Activated naive CD8-positive, alpha-beta T cell treated with anti-CD3 and anti-CD28 coated beads, Interleukin-2, amount 10 ng/mL, durations not matched to agents 7 days and 5 days (primary cell): ENCODE data around the gene EPHA2. TPM values are rescaled to one million over a fixed set of nuclear protein-coding genes. Genes with fewer than 3 reads are reported as not detected.
A peak's percentile ranks its signal among the peaks of the same experiment; 100 is the strongest.

ENCODE experiments used
- ATAC-seq: fragments of 150-1000 bp; cut with Tn5 transposase; one replicate; pipeline ENCODE4 v1.10.0; 2021; ENCODE audit warnings: low read depth, moderate library complexity
- POLR2A ChIA-PET: fragments of 350-600 bp; sonication (Branson Sonifier 250); formaldehyde crosslinking; loops from one replicate; lab custom pipeline; 2021; ENCODE audit warnings: antibody characterized with exemption; lab: Charles Lee
- DNase-seq: peaks from one replicate; pipeline ENCODE4 v3.0.0; 2021
- H3K27ac Mint-ChIP-seq: one replicate; pipeline ENCODE4 v1.8.0; 2022; ENCODE audit warnings: mild to moderate bottlenecking, mixed read lengths
- H3K27me3 Mint-ChIP-seq: one replicate; pipeline ENCODE4 v1.8.0; 2022; ENCODE audit warnings: mild to moderate bottlenecking, moderate library complexity, mixed read lengths
- H3K36me3 Mint-ChIP-seq: one replicate; pipeline ENCODE4 v1.8.0; 2021; ENCODE audit warnings: mild to moderate bottlenecking, mixed read lengths
- H3K4me1 Mint-ChIP-seq: one replicate; pipeline ENCODE4 v1.8.0; 2021; ENCODE audit warnings: mixed read lengths
- H3K4me3 Mint-ChIP-seq: one replicate; pipeline ENCODE4 v1.8.0; 2022; ENCODE audit warnings: mild to moderate bottlenecking, moderate library complexity, mixed read lengths
- H3K9me3 Mint-ChIP-seq: one replicate; pipeline ENCODE4 v1.8.0; 2021; ENCODE audit warnings: mixed read lengths
- total RNA-seq, 2 experiments: library from RNA; stranded (reverse); gene quantifications; one replicate each; pipeline ENCODE4 v1.2.3, GENCODE V29; 2021

EPHA2 gene
- total RNA-seq, 2 experiments from 2014 or later: not detected

DNA sequence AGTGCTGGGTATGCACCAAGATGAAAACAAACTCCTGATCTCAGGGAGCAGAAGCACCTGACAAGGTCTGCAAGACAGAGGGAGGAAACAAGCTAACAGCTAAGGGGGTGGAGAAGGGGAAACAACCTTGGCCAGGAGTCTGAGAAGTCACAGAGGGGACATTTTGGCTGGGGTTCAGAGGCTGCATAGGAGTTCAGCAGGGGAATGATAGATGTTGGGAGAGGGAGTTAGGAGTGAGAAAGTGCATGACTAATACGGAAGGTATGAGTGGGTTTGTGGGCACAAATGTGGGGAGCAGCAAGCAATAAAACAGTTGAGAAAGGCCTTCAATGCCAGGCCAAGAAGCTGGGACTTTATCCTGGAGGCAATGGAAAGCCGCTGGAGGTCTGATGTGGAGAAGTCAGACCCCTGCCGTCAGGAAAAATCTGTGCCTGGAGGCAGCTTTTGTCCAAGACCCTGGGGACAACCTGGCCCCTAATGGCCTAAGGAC, 16.4 kb downstream of the EPHA2 start:
- Mint-ChIP-seq H3K9me3 (no peaks in the 10 kb centered on the region), H3K27me3 (peaks cover 16% of the 10 kb centered on the region), H3K27ac (no peak overlapping the region), H3K36me3 (no peaks in the 10 kb centered on the region), H3K4me1 (peaks cover 5% of the 10 kb centered on the region), H3K4me3 (no peak overlapping the region)
- POLR2A ChIA-PET: no interaction called here
- ATAC-seq (no peak), DNase-seq (no peak)

GRCh38 chr1:16138772-16139221, 17.1 kb downstream of the EPHA2 start:
- POLR2A ChIA-PET: no interaction called here
- Mint-ChIP-seq H3K27me3 (peaks cover 16% of the 10 kb centered on the region), H3K27ac (no peak overlapping the region), H3K4me3 (no peak overlapping the region), H3K4me1 (peaks cover 5% of the 10 kb centered on the region), H3K36me3 (no peaks in the 10 kb centered on the region), H3K9me3 (no peaks in the 10 kb centered on the region)
- DNase-seq (no peak), ATAC-seq (no peak)

DNA sequence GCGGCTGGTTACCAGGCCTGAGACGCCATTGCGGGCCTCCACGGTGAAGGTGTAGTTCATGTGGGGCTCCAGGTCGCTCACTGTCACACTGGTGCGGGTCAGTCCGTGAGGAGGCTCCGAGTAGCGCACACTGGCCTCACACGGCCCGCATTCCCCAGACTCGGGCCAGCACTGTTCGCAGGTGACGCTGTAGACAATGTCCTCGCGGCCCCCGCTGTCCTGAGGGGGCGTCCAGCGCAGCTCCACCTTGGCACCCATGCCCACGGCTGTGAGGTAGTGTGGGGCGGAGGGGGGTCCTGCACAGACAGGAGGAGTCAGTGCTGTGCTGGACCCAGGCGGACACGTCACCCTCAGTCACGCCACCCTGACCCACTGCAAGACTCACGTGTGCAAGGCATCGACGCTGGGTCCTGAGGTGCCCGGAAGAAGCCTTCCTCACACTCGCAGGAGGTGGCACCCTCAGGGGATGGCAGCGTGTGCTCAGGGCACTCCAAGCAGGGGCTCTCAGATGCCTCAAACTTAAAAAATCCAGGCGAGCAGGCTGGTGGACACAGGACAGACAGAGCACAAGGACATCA, 17.9 kb downstream of the EPHA2 start:
- Mint-ChIP-seq H3K4me1 (peaks cover 5% of the 10 kb centered on the region), H3K4me3 (no peak overlapping the region), H3K9me3 (no peaks in the 10 kb centered on the region), H3K27me3 (peaks cover 16% of the 10 kb centered on the region), H3K27ac (no peak overlapping the region), H3K36me3 (no peaks in the 10 kb centered on the region)
- POLR2A ChIA-PET: no interaction called here
- ATAC-seq (no peak), DNase-seq (no peak)

DNA sequence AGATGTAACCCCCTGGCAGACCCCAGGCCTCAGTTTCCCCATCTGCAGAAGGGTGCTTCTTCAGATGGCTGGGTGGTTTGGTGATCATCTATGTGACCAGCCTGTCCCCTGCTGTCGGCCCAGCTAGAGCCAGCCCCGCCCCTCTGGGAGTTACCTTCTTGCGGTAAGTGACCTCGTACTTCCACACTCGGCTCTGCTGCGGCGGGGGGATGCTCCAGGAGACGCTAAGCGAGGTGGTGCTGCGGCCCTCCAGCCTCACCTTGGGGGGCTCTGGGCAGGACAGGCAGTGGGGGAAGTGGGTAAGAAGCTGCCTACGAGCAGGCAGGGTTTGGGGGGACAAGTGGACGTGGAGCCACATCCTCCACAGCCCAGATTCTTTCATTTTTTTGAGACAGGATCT, 20.4 kb downstream of the EPHA2 start:
- POLR2A ChIA-PET: no interaction called here
- Mint-ChIP-seq H3K36me3 (no peaks in the 10 kb centered on the region), H3K27me3 (peaks cover 2% of the 10 kb centered on the region), H3K27ac (no peak overlapping the region), H3K4me3 (no peak overlapping the region), H3K9me3 (no peaks in the 10 kb centered on the region), H3K4me1 (peaks cover 2% of the 10 kb centered on the region)
- ATAC-seq: no peak
- no peak for DNase-seq

- Mint-ChIP-seq H3K27me3 (peaks cover 2% of the 10 kb centered on the region), H3K27ac (peak overlapping the region; percentile 54), H3K4me3 (no peak overlapping the region), H3K4me1 (peaks cover 2% of the 10 kb centered on the region), H3K9me3 (no peaks in the 10 kb centered on the region), H3K36me3 (no peaks in the 10 kb centered on the region)
- ATAC-seq (no peak), DNase-seq (no peak)
- POLR2A ChIA-PET: no interaction called here
These were observed 21.0 kb downstream of the EPHA2 start for GRCh38 chr1:16134906-16135305.

- no peaks in the 10 kb centered on the region for H3K9me3 Mint-ChIP-seq
- no peaks in the 10 kb centered on the region for H3K4me1 Mint-ChIP-seq
- no peak for ATAC-seq
- DNase-seq: no peak
- H3K27me3 Mint-ChIP-seq: peaks cover 2% of the 10 kb centered on the region
- H3K4me3 Mint-ChIP-seq: no peak overlapping the region
- H3K36me3 Mint-ChIP-seq: no peaks in the 10 kb centered on the region
- no peak overlapping the region for H3K27ac Mint-ChIP-seq
- POLR2A ChIA-PET: interaction anchor here (0.6 kb wide), 1 partner anchor 46 kb away, joined by 4 read pairs; no protein-coding TSS in a partner anchor
These were observed 21.6 kb downstream of the EPHA2 start for GRCh38 chr1:16134066-16134801.

DNA sequence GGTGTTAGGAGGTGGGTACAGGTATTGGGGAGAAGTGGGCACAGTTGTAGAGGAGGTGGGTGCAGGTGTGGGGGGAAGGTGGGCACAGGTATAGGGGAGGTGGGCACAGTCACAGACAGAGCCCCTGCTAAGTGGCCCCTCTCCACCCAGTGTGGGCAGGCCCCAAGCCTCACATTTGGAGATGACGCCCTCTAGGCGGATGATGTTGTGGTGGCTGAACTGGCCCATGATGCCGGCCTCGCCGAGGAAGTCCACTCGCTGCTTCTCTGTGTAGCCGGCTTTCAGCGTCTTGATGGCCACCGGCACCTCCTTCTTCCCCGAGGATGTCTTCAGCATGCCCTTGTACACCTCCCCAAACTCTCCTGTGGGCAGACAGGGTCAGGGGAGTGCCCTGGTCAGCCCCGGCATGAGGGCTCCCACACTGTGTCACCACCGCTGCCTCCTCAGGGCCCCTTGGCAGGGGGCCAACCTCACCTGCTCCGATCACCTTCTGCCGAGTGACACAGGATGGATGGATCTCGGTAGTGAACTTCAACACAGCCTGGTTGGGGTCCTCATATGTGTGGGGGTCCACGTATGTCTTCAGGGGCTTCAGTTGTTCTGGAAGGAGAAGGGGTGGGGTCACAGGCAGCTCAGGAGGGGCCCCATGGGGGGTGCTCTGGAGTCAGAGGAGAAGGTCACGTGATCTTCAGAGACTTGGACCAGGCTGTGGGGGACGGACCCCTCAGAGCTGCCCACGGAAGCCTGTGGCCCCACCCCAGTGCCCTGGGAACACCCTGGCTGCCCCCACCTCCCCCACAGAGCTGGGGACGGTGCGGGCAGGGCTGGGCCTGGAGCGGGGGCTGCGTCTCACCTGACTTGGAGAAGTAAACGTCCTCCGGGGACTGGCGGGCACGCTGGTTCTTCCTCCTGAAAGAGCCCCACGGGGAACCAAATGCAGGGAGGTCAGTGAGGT, 22.6 kb downstream of the EPHA2 start:
- ATAC-seq: no peak
- POLR2A ChIA-PET: no interaction called here

DNA sequence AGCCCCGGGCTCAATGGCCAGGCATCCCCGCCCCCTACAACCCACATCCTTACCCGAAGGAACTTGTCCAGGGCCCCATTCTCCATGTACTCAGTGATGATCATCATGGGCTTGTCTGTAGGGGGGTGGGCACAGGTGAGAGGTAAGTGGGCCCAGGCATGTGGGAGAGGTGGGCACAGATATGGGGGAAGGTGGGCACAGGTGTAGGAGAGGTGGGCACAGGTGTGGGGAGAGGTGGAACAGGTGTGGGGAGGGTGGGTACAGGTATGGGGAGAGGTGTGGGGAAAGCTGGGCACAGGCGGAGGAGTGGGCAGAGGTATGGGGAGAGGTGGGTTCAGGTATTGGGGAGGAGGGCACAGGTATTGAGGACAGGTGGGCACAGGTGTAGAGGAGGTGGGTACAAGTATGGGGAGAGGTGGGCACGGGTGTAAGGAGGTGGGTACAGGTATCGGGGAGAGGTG, 23.5 kb downstream of the EPHA2 start:
- ATAC-seq (no peak), DNase-seq (no peak)
- POLR2A ChIA-PET: no interaction called here
- H3K4me1 Mint-ChIP-seq: no peaks in the 10 kb centered on the region
- H3K27ac Mint-ChIP-seq: no peak overlapping the region
- H3K9me3 Mint-ChIP-seq: no peaks in the 10 kb centered on the region
- H3K36me3 Mint-ChIP-seq: no peaks in the 10 kb centered on the region
- H3K4me3 Mint-ChIP-seq: no peak overlapping the region
- no peaks in the 10 kb centered on the region for H3K27me3 Mint-ChIP-seq

More for the DNA sequence above, 22.6 kb downstream of the EPHA2 start:
- no peaks in the 10 kb centered on the region for H3K36me3 Mint-ChIP-seq
- H3K9me3 Mint-ChIP-seq: no peaks in the 10 kb centered on the region
- no peak overlapping the region for H3K4me3 Mint-ChIP-seq
- H3K27ac Mint-ChIP-seq: no peak overlapping the region
- H3K27me3 Mint-ChIP-seq: no peaks in the 10 kb centered on the region
- H3K4me1 Mint-ChIP-seq: no peaks in the 10 kb centered on the region
- DNase-seq: no peak

GRCh38 chr1:16131636-16132324, 24.1 kb downstream of the EPHA2 start:
- no peaks in the 10 kb centered on the region for H3K27me3 Mint-ChIP-seq
- H3K9me3 Mint-ChIP-seq: no peaks in the 10 kb centered on the region
- no peak for ATAC-seq
- H3K36me3 Mint-ChIP-seq: no peaks in the 10 kb centered on the region
- no peak overlapping the region for H3K4me3 Mint-ChIP-seq
- H3K27ac Mint-ChIP-seq: no peak overlapping the region
- DNase-seq: no peak
- H3K4me1 Mint-ChIP-seq: no peaks in the 10 kb centered on the region
- POLR2A ChIA-PET: no interaction called here

GRCh38 chr1:16130827-16131226, 25.0 kb downstream of the EPHA2 start:
- DNase-seq: no peak
- H3K4me1 Mint-ChIP-seq: no peaks in the 10 kb centered on the region

DNA sequence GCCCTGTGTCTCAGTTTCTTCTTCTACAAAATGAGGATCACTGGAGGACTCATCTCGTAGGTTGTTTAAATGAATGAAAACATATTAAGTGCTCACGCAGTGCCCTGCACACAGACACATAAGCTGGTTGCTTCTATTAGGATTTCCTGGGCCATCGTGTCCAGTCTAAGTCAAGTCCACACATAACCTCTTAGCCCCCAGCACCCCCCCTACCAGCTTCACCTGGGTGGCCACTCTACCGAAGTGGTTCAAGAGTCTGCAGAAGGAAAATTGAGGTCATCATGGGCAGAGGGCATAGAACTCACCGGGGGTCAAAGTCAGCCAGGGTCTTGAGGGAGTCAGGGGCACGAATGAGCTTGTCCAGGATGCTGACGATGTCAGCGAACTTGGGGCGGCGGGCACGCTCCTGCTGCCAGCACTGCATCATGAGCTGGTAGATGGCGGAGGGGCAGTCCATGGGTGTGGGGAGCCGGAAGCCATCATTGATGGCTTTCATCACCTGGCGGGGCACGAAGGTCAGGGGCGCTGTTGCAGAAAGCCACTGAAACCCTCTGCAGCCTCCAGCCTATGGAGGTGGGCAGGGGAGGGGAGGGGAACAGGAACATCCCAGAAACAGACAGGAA, 25.8 kb downstream of the EPHA2 start:
- no peaks in the 10 kb centered on the region for H3K36me3 Mint-ChIP-seq
- no peaks in the 10 kb centered on the region for H3K27me3 Mint-ChIP-seq
- DNase-seq (no peak), ATAC-seq (no peak)
- H3K27ac Mint-ChIP-seq: no peak overlapping the region
- H3K4me1 Mint-ChIP-seq: no peaks in the 10 kb centered on the region
- POLR2A ChIA-PET: no interaction called here
- no peak overlapping the region for H3K4me3 Mint-ChIP-seq
- no peaks in the 10 kb centered on the region for H3K9me3 Mint-ChIP-seq

More at GRCh38 chr1:16130827-16131226, 25.0 kb downstream of the EPHA2 start:
- no peaks in the 10 kb centered on the region for H3K9me3 Mint-ChIP-seq
- POLR2A ChIA-PET: no interaction called here
- ATAC-seq: no peak
- no peaks in the 10 kb centered on the region for H3K27me3 Mint-ChIP-seq
- H3K27ac Mint-ChIP-seq: no peak overlapping the region
- H3K36me3 Mint-ChIP-seq: no peaks in the 10 kb centered on the region
- H3K4me3 Mint-ChIP-seq: no peak overlapping the region

GRCh38 chr1:16129316-16129715, 26.6 kb downstream of the EPHA2 start:
- ATAC-seq (no peak), DNase-seq (no peak)
- no peaks in the 10 kb centered on the region for H3K4me1 Mint-ChIP-seq
- no peaks in the 10 kb centered on the region for H3K36me3 Mint-ChIP-seq
- POLR2A ChIA-PET: no interaction called here
- no peak overlapping the region for H3K27ac Mint-ChIP-seq
- H3K9me3 Mint-ChIP-seq: no peaks in the 10 kb centered on the region
- H3K4me3 Mint-ChIP-seq: no peak overlapping the region
- no peaks in the 10 kb centered on the region for H3K27me3 Mint-ChIP-seq
